GM23338 (cell line): Measurements from ENCODE around the gene OLIG3. TPM values are rescaled to one million over a fixed set of nuclear protein-coding genes. Genes with fewer than 3 reads are reported as not detected.

Source experiments
- ATAC-seq: fragments of 200-7000 bp; cut with Tn5 transposase; 3 replicates; pipeline ENCODE4 v1.9.1; 2020
- DNase-seq: peaks from one replicate; pipeline ENCODE4 v3.0.0-alpha.2; 2015; ENCODE audit warnings: low spot score
- H2AFZ ChIP-seq: fragments of 200-600 bp; sonication (generic); 2 replicates; pipeline ENCODE4 v1.8.0; 2016; ENCODE audit warnings: antibody characterized with exemption, mild to moderate bottlenecking, moderate library complexity
- H3F3A ChIP-seq: fragments of 200-600 bp; sonication (generic); replicated peaks from 2 replicates; pipeline ENCODE4 v1.8.0; 2017; ENCODE audit warnings: antibody characterized with exemption, mixed run types, low read depth
- H3K27ac ChIP-seq: fragments of 200-600 bp; sonication (generic); 2 replicates; pipeline ENCODE4 v1.6.1; 2016; ENCODE audit warnings: low read depth
- H3K27me3 ChIP-seq: fragments of 200-600 bp; sonication (generic); 2 replicates; pipeline ENCODE4 v1.8.0; 2016; ENCODE audit warnings: mild to moderate bottlenecking, mixed run types, moderate library complexity; ENCODE audit not compliant: insufficient read depth
- H3K36me3 ChIP-seq: fragments of 200-600 bp; sonication (generic); 2 replicates; pipeline ENCODE4 v1.8.0; 2016; ENCODE audit warnings: mild to moderate bottlenecking; ENCODE audit not compliant: insufficient read depth
- H3K4me1 ChIP-seq: fragments of 200-600 bp; sonication (generic); 2 replicates; pipeline ENCODE4 v1.8.0; 2016; ENCODE audit warnings: mild to moderate bottlenecking, moderate library complexity; ENCODE audit not compliant: insufficient read depth
- H3K4me2 ChIP-seq: fragments of 200-600 bp; sonication (generic); 2 replicates; pipeline ENCODE4 v1.7.1; 2017; ENCODE audit warnings: mixed run types
- H3K4me3 ChIP-seq: fragments of 200-600 bp; sonication (generic); 2 replicates; pipeline ENCODE4 v1.6.1; 2016; ENCODE audit warnings: mixed run types
- H3K79me2 ChIP-seq: fragments of 200-600 bp; sonication (generic); replicated peaks from 2 replicates; pipeline ENCODE4 v1.8.0; 2017; ENCODE audit warnings: mild to moderate bottlenecking; ENCODE audit not compliant: insufficient read depth
- H3K9me2 ChIP-seq: fragments of 200-600 bp; sonication (generic); 2 replicates; pipeline ENCODE4 v1.8.0; 2017; ENCODE audit not compliant: insufficient read depth
- H4K20me1 ChIP-seq: fragments of 200-600 bp; sonication (generic); replicated peaks from 2 replicates; pipeline ENCODE4 v1.8.0; 2017; ENCODE audit warnings: mild to moderate bottlenecking; ENCODE audit not compliant: insufficient read depth
- H3K27ac Mint-ChIP-seq: 2 replicates; pipeline ENCODE4 v1.8.0; 2020; ENCODE audit warnings: inconsistent platforms, mild to moderate bottlenecking, moderate library complexity, mixed read lengths
- H3K27me3 Mint-ChIP-seq: 3 replicates; pipeline ENCODE4 v1.8.0; 2022; ENCODE audit warnings: low read depth, mild to moderate bottlenecking, moderate library complexity, mixed read lengths, inconsistent platforms; ENCODE audit not compliant: insufficient read depth, poor library complexity
- H3K36me3 Mint-ChIP-seq: 3 replicates; pipeline ENCODE4 v1.8.0; 2021; ENCODE audit warnings: low read depth, mild to moderate bottlenecking, inconsistent platforms, moderate library complexity, mixed read lengths
- H3K4me1 Mint-ChIP-seq: 3 replicates; pipeline ENCODE4 v1.8.0; 2020; ENCODE audit warnings: mild to moderate bottlenecking, inconsistent platforms, mixed read lengths
- H3K4me3 Mint-ChIP-seq: 3 replicates; pipeline ENCODE4 v1.8.0; 2021; ENCODE audit warnings: moderate library complexity, mild to moderate bottlenecking, inconsistent platforms, mixed read lengths
- H3K9me3 Mint-ChIP-seq: 3 replicates; pipeline ENCODE4 v1.8.0; 2020; ENCODE audit warnings: moderate library complexity, mild to moderate bottlenecking, inconsistent platforms, mixed read lengths
- CREB1 ChIP-seq: fragments of 250-450 bp; sonication (Bioruptor Pico); IDR thresholded peaks from 2 replicates; pipeline ENCODE4 v1.5.0; 2020; ENCODE audit warnings: low read depth, mild to moderate bottlenecking, moderate library complexity
- CTCF ChIP-seq, 2 experiments: fragments of 200-600 bp in 1 of 2; sonication (generic) in 1 of 2; conservative IDR thresholded peaks; 2 replicates each; pipeline versions ENCODE4 v1.5.1 to v1.6.1; 2016 to 2017; ENCODE audit warnings: antibody characterized with exemption in 2 of 2, low read depth in 2 of 2, mild to moderate bottlenecking in 2 of 2, moderate library complexity in 1 of 2
- NANOG ChIP-seq: IDR thresholded peaks from 2 replicates; pipeline ENCODE4 v1.6.1; 2016; ENCODE audit warnings: antibody characterized with exemption, borderline replicate concordance
- REST ChIP-seq: IDR thresholded peaks from one replicate; pipeline ENCODE4 v1.6.1; 2018; ENCODE audit warnings: antibody characterized with exemption; ENCODE audit not compliant: unreplicated experiment
- ZNF114 ChIP-seq: fragments of 250-450 bp; sonication (Bioruptor Pico); IDR thresholded peaks from 2 replicates; pipeline ENCODE4 v1.5.0; 2020; ENCODE audit warnings: mild to moderate bottlenecking, moderate library complexity
- ZNF462 ChIP-seq: fragments of 250-450 bp; sonication (Bioruptor Pico); IDR thresholded peaks from 2 replicates; pipeline ENCODE4 v1.5.0; 2020; ENCODE audit warnings: mild to moderate bottlenecking, moderate library complexity
- polyA plus RNA-seq: library from polyadenylated mRNA; unstranded; fragments of >200 nt; fragmentation: Nextera tagmentation; extraction: Ambion mirVana; gene quantifications from 2 replicates; pipeline ENCODE4 v1.2.1, GENCODE V29; 2016
- total RNA-seq: library from RNA; depleted of rRNA; stranded (reverse); fragments of >200 nt; shearing (Covaris generic); gene quantifications from 2 replicates; pipeline ENCODE4 v1.2.3, GENCODE V29; 2014

The OLIG3 gene
- total and polyA plus RNA-seq, 2 experiments from 2014 or later = 0.10 to 1.1 TPM

GRCh38 chr6:137480431-137480830 lies 13.8 kb downstream of the OLIG3 start (continued):
- TF ChIP-seq ZNF462 (CRISPR knock-in tag) (no peak), NANOG (no peak), CREB1 (CRISPR knock-in tag) (no peak), REST (no peak)

- ATAC-seq = peak; percentile 40
- H3K79me2 ChIP-seq = no peaks in the 10 kb centered on the region
- no peak overlapping the region for H3K4me2 ChIP-seq
- Mint-ChIP-seq H3K9me3 (no peaks in the 10 kb centered on the region; the same call in 2 of the 3 replicates), H3K4me1 (peaks cover 25% of the 10 kb centered on the region), H3K27ac (no peak overlapping the region), H3K4me3 (no peak overlapping the region), H3K27me3 (peaks cover 3% of the 10 kb centered on the region), H3K36me3 (no peaks in the 10 kb centered on the region)
- peaks cover 4% of the 10 kb centered on the region; the same call in 1 of the 2 replicates for H3K9me2 ChIP-seq
- no peak overlapping the region for H2AFZ ChIP-seq
- no peaks in the 10 kb centered on the region for H3F3A ChIP-seq
- H3K27ac ChIP-seq = no peak overlapping the region
- no peaks in the 10 kb centered on the region for H3K27me3 ChIP-seq
- DNase-seq = peak; percentile 44
- no peaks in the 10 kb centered on the region for H4K20me1 ChIP-seq
- no peak overlapping the region for H3K4me3 ChIP-seq
- no peaks in the 10 kb centered on the region for H3K36me3 ChIP-seq
- peaks cover 19% of the 10 kb centered on the region for H3K4me1 ChIP-seq
- TF ChIP-seq ZNF114 (CRISPR knock-in tag) (no peak), CTCF (conservative IDR thresholded peaks at IDR 0.05; ENCODE audit: low read depth in 2 of 2) (peak; percentile 69 to 74)
Measured at GRCh38 chr6:137475103-137475502, 19.1 kb downstream of the OLIG3 start.
